ENCODE results near the gene ZBTB46.

Gene ZBTB46

DNA sequence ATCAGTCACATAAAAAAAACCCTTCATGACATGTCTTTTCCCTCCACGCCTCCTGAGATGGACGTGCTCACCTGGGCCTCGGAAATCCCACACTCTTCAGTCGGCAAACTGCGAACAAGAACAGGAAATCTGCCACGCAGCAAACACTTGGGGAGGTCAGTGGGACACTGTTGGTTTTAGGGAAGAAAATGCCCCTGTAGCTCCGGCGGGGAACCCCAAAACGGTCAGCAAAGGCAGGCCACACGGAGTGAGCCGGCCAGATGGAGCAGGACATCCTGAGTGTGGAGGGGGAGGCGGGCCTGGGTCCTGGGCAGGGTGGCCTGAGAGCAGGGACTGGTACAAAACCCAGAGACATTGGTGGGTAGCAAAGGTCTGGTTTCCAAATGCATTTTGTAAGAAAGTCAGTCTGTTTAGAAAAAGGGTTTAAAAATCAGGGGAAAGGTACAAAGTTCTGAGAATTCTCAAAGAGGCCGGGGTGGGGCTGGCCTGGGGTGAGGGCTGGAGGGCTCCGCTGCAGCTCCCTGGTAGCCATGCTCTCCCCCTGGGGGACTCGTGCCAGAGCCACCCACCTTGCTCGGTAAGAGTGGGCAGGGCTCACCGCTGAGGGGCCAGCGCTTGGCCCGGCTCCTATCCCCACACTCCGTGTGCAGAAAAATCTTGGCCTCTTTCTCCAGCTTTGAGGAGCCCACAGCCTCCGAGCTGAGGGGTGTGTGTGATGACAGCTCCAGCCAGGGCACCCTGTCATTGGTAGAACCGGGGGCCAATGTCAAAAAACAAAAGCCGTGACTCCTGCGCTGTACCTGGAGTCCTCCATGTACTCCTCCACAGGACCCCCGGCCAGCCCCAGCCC lies 86.3 kb downstream of the ZBTB46 start:
- DNase-seq: no peak

DNA sequence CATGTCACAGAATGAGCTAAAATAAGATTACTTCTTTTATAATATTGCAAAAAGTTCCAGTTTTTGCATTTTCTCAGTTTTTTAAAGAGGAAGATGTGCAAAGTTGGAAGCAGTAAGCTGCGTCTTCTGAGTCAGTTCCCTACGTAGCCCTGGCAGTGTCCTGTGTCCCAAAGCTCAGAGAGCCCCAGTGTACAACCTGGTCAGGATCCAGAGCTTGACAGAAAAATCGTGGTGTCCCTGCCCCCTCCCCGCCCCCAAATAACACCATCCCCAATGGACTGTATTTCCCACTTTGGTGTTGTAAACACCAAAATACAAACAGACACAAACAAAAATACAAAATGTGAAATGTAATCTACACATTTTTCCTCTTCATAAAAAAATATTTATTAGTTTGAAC lies 86.9 kb downstream of the ZBTB46 start:
- DNase-seq: no peak

DNA sequence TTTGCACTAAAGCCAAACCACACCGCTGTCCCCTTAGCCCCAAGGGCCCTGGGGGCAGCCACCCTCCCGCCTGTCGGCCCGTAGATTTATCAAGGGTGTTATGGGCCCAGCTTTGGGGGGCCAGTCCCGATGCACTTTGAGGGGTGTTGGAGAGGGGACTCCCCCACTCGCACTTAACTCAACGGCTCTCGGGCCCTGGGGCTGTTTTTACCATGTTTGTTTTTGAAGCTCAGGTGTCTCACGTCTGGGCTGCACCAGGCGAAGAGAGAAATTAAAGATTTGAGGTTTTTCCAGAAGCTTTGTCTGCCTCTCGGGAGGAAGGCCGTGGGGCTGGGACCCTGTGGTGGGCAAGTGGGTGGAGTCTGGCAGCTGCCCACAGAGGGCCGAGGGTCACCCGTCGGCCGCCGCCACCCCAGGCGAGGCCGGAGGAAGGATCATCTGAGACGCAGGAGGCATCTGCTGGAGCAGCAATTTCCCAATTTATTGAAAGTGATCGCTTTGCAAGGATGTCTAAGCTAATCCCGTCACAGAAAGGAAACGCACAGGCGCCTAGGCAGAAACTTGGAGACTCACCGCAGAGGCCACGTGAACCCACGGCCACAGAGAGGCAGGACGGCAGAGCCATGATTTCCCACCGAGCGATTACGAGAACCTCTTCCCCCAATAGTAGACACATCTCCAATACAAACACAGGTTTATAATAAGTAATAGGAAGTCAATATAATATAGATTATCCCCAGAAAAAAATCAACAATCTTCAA lies 87.7 kb downstream of the ZBTB46 start:
- DNase-seq: no peak

DNA sequence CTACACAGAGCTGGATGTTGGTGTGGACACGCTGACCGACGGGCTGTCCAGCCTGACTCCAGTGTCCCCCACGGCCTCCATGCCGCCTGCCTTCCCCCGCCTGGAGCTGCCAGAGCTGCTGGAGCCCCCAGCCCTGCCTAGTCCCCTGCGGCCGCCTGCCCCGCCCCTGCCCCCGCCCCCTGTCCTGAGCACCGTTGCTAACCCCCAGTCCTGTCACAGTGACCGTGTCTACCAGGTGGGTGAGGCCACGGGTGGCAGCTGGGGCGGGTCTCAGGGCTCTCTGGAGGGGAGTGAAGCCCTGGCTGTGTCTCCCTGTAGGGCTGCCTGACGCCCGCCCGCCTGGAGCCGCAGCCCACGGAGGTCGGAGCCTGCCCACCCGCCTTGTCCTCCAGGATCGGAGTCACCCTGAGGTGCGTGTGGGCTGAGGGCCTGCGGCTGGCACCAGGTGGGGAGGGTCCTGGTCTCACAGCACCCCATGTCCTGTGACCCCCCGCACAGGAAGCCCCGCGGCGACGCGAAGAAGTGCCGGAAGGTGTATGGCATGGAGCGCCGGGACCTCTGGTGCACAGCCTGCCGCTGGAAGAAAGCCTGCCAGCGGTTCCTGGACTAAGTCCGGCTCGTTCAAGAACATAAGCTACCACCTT lies 88.6 kb downstream of the ZBTB46 start:
- DNase-seq: no peak

DNA sequence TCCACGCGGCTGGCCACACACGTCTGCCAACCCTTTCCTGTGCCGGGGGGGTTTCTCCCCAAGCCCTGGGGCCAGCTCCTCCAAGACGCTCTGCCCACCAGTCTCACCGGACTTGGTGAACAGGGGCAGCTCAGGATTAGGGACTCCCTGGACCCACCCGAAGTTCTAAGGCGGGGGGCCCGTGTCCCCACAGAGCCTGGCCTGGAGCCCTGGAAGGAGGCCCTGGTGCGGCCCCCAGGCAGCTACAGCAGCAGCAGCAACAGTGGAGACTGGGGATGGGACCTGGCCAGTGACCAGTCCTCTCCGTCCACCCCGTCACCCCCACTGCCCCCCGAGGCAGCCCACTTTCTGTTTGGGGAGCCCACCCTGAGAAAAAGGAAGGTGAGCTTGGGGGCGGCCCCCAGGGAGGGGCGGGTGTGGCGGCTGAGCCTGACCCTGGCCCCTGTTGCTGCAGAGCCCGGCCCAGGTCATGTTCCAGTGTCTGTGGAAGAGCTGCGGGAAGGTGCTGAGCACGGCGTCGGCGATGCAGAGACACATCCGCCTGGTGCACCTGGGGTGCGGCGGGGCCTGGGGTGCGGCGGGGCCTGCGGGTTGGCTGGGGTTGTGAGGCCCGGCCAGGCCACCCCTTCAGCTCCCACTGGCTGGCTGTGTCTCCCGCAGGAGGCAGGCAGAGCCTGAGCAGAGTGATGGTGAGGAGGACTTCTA lies 89.2 kb downstream of the ZBTB46 start:
- DNase-seq: no peak

DNA sequence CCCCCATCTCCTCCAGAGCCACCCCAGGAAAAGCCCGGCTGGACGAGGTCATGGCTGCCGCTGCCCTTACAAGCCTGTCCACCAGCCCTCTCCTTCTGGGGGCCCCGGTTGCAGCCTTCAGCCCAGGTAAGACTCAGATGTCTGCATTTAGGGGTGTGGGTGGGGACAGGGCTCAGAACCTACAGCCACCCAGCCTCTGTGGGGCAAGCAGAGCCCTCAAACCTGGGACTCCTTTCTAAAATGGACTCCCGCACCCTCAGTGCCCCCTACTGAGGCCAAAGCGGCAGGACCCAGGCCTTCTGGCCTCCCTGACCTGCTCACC lies 89.7 kb downstream of the ZBTB46 start:
- no peak for DNase-seq

DNA sequence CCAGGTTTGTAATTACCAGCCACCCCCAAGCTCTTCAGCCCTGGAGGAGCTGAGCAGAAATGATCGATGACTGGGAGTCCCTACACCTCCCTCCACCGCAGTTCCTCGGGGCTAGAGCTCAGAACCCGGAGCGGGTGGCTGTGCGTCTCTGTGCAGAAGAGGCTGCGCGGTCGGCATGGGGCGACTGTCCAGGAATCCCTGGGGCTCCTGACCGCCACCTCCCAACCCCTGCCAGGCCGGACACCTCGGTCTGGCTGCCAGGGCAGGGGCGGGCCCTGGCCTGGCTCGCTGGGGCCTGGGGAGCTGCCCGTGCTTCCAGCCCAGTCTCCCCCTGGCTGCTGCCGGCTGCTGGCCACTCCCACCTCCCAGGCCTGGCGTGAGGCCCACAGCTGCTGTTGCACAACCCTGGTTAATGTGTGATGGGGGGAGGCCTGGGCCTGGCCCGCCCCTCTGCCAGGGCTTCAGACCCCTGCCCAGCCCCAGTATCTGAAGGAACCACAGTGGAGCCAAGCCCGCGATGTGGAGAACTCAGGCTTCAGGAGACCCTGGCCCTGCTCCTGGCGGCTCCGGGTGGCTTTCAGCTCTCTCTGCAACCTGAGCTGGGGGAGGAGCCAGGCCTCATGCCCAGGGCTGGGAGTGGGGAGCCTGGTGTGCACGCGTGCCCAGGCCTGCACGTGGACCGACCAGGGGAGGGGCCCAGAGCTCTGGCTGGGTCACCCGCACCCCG lies 90.3 kb downstream of the ZBTB46 start:
- DNase-seq: no peak

DNA sequence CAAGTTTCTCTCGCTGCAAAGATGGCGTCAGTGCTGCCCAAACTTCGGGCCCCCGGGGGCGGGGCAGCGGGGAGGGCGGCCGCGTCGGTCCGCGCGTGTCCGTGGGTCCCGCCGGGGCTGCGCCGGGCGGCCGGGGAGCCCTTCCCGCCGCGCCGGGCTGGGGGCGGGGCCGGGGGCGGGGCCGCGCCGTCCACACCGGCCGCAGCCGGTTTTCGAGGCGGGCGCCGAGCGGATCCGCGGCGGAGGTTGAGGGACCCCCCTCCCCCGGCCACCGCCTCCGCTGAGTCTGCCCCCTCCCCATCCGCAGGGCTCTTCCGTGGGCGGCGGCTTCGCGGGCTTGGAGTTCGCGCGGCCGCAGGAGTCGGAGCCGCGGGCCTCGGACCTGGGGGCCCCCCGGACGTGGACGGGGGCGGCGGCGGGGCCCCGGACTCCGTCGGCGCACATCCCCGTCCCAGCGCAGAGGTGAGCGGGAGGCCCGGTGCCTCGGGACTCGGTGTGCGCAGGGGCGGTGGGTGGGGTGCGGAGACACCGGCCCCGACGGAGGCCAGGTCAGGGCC lies 90.9 kb downstream of the ZBTB46 start:
- DNase-seq: no peak

DNA sequence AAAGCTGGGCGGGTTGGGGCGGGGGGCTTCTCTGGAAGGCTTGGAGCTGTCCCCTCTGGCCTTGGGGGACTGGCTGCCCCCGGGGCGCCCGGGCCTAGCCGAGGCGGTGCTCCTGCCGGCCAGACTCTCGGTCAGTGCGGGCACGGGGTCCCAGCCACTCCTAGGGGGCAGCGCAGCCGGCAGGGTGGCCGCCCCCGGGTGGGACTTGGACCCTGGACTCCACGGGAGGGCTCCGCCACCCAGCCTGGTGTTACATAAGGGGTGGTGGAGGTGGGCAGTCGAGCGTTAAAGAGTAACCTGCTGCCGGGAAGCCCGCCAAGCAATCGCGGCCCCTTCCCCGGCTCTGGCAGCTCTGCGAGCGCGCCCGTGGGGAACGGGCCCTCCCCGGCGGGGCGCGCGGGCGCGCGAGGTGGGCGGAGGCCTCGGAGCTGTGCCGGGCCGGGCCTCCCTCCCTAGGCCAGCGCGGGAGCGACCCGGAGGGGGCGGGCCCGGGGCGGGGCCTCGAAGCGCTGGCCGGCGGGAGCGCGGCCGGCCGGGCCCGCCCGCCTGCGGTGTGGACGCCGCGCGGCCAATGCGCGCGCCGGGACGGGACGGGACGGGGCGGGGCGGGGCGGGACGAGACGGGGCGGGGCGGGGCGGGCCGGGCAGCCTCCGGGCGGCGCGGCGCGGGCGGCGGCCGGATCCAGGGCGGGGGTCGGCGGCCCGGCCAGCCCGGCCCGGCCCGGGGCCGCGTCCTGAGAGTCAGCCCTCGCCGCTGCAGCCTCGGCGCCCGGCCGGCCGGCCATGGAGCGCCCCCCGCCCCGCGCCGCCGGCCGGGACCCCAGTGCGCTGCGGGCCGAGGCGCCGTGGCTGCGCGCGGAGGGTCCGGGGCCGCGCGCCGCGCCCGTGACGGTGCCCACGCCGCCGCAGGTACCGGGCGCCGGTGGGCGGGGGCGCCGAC lies 91.7 kb downstream of the ZBTB46 start, which contains the start of gene SLC2A4RG:
TSS of gene SLC2A4RG (plus strand) at position 647 of the 940 bp plus-strand sequence. CDS start at position 784, 137 bp downstream.
- DNase-seq: no peak

DNA sequence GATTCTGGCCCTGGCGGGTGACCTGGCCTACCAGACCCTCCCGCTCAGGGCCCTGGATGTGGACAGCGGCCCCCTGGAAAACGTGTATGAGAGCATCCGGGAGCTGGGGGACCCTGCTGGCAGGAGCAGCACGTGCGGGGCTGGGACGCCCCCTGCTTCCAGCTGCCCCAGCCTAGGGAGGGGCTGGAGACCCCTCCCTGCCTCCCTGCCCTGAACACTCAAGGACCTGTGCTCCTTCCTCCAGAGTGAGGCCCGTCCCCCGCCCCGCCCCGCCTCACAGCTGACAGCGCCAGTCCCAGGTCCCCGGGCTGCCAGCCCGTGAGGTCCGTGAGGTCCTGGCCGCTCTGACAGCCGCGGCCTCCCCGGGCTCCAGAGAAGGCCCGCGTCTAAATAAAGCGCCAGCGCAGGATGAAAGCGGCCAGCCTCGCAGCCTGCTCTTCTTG lies 92.4 kb downstream of the ZBTB46 start:
- no peak for DNase-seq

DNA sequence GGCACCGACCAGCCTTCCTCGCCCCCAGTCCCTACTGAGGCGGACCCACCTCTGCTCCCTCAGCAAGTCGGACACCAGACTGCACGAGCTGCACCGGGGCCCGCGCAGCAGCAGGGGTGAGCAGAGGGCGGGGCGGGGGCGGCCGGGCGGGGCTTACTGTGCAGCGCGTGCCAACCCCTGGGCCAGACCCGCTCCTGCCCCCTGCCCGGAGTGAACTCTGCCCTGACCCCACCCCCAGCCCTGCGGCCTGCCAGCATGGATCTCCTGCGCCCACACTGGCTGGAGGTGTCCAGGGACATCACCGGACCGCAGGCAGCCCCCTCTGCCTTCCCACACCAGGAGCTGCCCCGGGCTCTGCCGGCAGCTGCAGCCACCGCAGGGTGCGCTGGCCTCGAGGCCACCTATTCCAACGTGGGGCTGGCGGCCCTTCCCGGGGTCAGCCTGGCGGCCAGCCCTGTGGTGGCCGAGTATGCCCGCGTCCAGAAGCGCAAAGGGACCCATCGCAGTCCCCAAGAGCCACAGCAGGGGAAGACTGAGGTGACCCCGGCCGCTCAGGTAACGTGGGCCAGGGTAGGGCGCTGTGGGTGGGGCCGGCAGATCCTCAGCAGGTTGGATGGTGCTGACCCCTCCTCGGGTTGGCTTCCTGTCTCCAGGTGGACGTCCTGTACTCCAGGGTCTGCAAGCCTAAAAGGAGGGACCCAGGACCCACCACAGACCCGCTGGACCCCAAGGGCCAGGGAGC lies 92.9 kb downstream of the ZBTB46 start:
- DNase-seq: no peak

DNA sequence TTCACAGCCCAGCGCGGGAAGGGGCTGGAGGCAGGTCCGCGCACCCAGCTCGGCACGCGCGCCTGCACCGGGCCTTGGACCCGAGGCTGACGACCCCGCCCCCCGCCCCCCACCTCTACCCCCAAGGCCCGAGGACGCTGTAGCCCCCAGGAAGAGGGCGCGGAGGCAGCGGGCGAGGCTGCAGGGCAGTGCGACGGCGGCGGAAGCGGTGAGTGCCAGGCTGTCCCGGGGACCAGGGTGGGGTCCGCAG lies 93.4 kb downstream of the ZBTB46 start:
- DNase-seq: no peak

DNA sequence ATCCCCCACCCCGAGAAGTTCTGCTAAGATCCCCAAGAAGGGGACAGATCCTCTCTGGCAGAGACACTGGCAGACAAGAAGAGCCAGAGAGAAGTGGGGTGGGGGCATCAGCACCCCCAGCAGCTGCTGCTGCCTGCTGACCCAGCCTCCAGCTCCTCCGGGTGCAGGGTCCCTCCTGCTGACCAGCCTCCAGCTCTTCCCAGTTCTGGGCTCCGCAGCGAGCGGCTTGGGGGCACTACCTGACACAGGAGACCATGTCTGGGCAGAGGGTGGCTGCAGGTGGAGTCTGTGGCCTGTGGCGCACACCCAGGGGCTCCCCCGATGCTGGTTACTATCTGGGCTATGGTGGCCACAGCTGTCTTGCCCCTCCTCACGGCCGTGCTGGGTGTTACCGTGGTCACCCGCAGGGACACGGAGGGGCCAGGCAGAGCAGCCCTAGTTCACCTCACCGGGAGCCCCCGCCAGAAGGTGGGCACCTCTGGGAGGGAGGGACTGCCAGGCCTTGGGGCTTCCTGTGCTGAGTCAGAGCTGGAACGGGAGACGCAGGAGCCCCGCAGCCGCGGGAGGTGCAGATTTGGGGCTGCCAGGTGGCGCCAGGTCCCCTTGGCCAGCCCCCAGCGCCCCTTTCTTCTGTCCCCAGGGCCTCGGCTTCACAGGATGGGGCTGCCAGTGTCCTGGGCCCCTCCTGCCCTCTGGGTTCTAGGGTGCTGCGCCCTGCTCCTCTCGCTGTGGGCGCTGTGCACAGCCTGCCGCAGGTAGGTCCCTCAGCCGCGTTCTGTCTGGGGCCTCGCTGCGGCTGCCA lies 94.0 kb downstream of the ZBTB46 start:
- DNase-seq: no peak

DNA sequence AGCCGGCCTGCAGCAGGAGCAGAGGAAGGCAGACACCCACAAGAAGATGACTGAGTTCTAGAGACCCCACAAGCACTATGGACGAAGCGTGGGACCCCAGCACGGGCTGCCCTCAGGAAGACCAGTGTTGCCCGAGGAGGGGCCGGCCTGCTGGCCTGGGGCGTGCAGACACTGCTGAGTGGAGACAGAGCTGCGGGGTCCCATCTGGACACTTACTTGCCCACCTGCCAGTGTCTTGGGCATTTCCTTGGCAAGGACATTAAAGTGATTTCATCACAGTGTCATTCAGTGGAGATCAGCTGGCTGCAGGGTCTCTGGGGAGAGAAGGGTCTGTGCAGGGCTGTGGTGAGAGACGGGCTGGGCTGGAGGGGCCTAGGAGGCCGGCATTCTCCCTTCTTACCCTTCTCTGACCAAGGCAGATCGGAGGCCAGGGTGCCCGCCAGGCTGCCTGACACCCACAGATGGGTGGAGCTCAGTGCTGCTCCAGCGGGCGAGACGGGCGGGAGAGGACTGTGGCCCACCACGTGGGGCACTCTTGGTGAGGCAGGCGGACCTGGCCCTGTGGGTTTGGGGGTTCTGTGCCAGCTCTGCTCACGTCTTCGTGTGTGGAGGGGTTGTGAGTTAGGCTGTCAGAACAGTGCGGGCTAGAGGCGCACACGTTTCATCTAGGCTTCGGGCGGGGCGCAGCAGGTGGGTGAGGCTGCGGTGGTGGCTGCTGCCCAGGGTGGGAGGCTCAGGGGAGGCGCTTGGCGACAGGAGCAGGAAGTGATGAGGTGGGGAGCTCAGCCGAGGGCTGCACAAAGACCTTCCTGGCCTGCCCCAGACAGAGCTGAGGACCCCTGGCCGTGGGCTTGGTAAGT lies 95.0 kb downstream of the ZBTB46 start, which contains the start of gene LIME1:
TSS of gene LIME1 (plus strand) at position 806 of the 860 bp plus-strand sequence. CDS start 886 bp downstream, outside the sequence.
- no peak for DNase-seq

DNA sequence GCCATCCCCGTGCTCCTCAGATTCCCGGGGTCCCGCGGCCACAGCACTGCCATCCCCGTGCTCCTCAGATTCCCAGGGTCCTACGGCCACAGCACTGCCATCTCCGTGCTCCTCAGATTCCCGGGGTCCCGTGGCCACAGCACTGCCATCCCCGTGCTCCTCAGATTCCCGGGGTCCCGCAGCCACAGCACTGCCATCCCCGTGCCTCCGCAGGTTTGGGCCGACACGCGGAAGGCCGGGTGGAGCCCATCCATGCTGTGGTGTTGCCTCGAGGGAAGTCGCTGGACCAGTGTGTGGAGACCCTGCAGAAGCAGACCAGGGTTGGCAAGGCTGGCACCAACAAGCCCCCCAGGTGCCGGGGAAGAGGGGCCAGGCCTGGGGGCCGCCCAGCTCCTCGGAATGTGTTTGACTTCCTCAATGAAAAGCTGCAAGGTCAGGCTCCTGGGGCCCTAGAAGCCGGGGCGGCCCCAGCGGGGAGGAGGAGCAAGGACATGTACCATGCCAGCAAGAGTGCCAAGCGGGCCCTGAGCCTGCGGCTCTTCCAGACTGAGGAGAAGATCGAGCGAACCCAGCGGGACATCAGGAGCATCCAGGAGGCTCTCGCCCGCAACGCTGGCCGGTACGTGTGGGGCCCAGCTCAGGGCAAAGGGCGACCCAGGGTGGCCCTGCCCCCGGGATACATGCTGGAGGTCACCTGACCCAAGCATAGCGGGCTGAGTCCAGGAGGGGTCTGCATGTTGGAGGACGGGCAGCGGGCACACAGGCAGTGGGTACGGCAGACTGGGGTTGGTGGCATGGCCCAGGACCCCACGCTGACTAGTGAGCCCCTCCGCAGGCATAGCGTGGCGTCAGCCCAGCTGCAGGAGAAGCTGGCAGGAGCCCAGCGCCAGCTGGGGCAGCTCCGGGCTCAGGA lies 95.9 kb downstream of the ZBTB46 start:
- no peak for DNase-seq

DNA sequence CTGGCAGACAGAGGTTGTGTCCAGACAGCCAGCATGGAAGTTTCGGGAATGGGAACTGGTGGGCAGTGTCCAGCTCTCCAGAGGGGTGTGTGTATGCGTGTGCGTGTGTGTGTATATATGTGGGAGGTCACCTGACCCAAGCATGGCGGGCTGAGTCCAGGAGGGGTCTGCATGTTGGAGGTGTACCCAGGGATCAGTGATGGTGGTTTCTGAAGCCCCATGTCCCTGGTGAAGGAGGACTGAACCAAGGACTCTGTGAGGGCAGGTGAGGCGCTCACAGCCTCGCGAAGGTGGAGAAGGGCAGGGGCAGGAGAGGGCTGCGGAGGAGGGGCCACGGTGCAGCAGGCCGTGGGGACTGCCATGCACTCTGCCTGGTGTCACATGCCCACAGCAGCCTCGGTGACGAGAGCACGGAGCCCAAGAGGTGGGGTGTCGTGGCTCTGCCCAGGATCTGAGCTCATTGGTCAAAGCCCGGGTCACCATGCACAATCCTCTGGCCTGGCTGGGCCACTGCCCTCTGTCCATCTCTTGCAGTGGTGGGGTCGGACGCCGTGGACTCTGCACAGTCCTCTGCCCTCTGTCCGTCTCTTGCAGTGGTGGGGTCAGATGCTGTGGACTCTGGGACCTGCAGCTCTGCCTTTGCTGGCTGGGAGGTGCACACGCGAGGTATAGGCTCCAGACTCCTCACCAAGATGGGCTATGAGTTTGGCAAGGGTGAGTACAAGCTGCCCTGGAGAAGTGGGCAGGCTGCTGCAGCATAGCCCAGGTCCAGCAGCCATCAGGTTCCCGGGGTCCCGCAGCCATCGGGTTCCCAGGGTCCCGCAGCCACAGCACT lies 96.7 kb downstream of the ZBTB46 start:
- no peak for DNase-seq
